ENCODE results near the gene CD300LF. TPM values are rescaled to one million over a fixed set of nuclear protein-coding genes. Genes with fewer than 3 reads are reported as not detected.

The CD300LF gene
- total RNA-seq, 4 donors from 2014 or later: 0.40 to 37.8 (median 3.7) TPM

DNA sequence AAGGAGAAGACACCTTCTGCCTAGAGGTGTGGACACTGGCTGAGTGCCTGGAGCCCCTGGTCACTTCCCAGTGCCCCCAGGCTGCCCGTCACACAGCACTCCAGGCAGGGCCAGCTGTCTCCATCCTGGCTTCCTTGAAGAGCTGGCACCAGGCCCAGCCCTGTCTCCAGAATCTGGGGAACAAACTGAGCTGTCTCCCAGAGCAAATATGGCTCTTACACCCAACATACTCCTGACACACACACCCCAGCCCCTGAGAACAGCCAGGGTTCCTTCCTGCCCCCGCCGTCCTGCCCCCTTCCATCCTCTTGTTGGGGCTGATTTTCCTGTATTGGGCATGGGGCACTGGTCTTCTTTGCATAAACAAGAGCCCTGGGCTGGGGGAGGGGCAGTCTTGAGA lies 44.8 kb upstream of the CD300LF start:
- DNase-seq: peak; percentile 41
- 68 to 100% methylated on average over 1 to 3 of the region's 3 CpGs for WGBS, 2 donors (ENCODE audit: low coverage in 1 of 2)
- H3K9me3 ChIP-seq: no peaks in the 10 kb centered on the region
- H3K36me3 ChIP-seq: no peaks in the 10 kb centered on the region
- TF ChIP-seq, protein P1, sequence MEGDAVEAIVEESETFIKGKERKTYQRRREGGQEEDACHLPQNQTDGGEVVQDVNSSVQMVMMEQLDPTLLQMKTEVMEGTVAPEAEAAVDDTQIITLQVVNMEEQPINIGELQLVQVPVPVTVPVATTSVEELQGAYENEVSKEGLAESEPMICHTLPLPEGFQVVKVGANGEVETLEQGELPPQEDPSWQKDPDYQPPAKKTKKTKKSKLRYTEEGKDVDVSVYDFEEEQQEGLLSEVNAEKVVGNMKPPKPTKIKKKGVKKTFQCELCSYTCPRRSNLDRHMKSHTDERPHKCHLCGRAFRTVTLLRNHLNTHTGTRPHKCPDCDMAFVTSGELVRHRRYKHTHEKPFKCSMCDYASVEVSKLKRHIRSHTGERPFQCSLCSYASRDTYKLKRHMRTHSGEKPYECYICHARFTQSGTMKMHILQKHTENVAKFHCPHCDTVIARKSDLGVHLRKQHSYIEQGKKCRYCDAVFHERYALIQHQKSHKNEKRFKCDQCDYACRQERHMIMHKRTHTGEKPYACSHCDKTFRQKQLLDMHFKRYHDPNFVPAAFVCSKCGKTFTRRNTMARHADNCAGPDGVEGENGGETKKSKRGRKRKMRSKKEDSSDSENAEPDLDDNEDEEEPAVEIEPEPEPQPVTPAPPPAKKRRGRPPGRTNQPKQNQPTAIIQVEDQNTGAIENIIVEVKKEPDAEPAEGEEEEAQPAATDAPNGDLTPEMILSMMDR (IDR thresholded peaks at IDR 0.05): no peak
- no peak for TF ChIP-seq POLR2A (IDR thresholded peaks at IDR 0.05)
- TF ChIP-seq POLR2AphosphoS5 (IDR thresholded peaks at IDR 0.05): no peak
- no peak for TF ChIP-seq EP300 (IDR thresholded peaks at IDR 0.05; ENCODE audit: low read depth)
- no peaks in the 10 kb centered on the region for H3K27me3 ChIP-seq
- peak overlapping the region; percentile 43 to 65 (median 46) for H3K27ac ChIP-seq
- intact Hi-C loops (cut with DNase I; ENCODE audit: low total_unique reads) (loop anchor here (1.0 kb wide), 1 partner anchor 27 kb away; no protein-coding TSS in a partner anchor), in situ Hi-C loops (cut with MboI; ENCODE audit: low pct_ligation_motif_present in 1 of 4, low pct_unique_long_range_greater_than_20kb in 1 of 4, low sequenced_read_pairs in 3 of 4) (no loop called here)
- no peak overlapping the region for H3K4me3 ChIP-seq
- H3K4me1 ChIP-seq: peaks cover 40 to 75% (median 53%) of the 10 kb centered on the region in 4 donors

DNA sequence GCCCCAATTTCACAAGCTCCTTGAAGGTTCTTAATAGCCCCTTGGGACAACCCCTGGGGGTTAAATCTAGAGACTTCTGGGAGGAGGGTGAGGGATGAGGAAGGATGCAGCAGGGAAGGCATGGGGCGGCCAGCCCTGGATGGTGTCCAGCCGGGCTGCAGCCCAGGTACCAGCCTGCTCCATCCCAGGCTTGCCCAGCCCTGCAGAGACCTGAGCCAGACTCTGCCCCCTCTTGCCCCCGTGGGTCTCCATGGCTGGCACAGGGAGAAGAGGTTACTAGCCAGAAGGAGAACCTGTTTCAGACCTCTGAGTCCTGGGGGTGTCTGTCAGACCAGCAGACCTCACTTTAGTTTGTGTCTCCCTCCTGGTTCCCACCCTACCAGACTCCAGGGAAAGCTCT lies 44.2 kb upstream of the CD300LF start:
- intact Hi-C loops (cut with DNase I; ENCODE audit: low total_unique reads) (loop anchor here (1.0 kb wide), 1 partner anchor 27 kb away; no protein-coding TSS in a partner anchor), in situ Hi-C loops (cut with MboI; ENCODE audit: low pct_ligation_motif_present in 1 of 4, low pct_unique_long_range_greater_than_20kb in 1 of 4, low sequenced_read_pairs in 3 of 4) (no loop called here)
- H3K4me3 ChIP-seq: no peak overlapping the region
- WGBS, 2 donors (ENCODE audit: low coverage in 1 of 2): 83% methylated on average over 3 of the region's 3 CpGs; no CpG with 5 or more reads in 1 of the 2 donors
- H3K27me3 ChIP-seq: no peaks in the 10 kb centered on the region
- H3K27ac ChIP-seq: peak overlapping the region in 1 of 4 donors; percentile 43
- H3K36me3 ChIP-seq: no peaks in the 10 kb centered on the region
- peaks cover 40 to 75% (median 53%) of the 10 kb centered on the region in 4 donors for H3K4me1 ChIP-seq
- H3K9me3 ChIP-seq: no peaks in the 10 kb centered on the region
- DNase-seq: no peak
- TF ChIP-seq, protein P1 (IDR thresholded peaks at IDR 0.05): no peak
- TF ChIP-seq POLR2AphosphoS5 (IDR thresholded peaks at IDR 0.05) (no peak), EP300 (IDR thresholded peaks at IDR 0.05; ENCODE audit: low read depth) (no peak), POLR2A (IDR thresholded peaks at IDR 0.05) (no peak)

DNA sequence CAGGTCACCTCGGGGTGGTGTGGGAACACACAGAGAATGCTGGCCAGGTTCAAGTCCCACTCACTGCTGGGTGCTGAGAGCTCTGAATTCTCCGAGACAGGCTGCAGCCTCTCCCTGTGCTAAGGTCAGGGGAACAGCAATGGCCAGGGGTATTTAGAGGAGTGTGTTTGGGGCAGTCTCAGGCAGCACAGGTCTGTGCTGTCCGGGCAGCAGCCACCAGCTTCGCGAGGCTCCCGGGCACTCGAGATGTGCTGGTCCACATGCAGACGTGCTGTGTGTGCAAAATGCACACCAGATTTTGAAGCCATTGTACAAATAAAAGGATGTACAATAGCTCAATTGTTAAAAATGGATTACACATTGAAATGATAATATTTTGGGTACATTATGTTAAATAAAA lies 42.8 kb upstream of the CD300LF start:
- TF ChIP-seq EP300 (IDR thresholded peaks at IDR 0.05; ENCODE audit: low read depth) (no peak), POLR2A (IDR thresholded peaks at IDR 0.05) (no peak), POLR2AphosphoS5 (IDR thresholded peaks at IDR 0.05) (no peak)
- TF ChIP-seq, protein P1 (IDR thresholded peaks at IDR 0.05): no peak
- Histone ChIP-seq H3K4me3 (no peak overlapping the region), H3K27me3 (no peaks in the 10 kb centered on the region), H3K4me1 (peaks cover 38 to 73% (median 57%) of the 10 kb centered on the region in 4 donors), H3K9me3 (no peaks in the 10 kb centered on the region), H3K36me3 (no peaks in the 10 kb centered on the region), H3K27ac (no peak overlapping the region)
- in situ Hi-C loops (cut with MboI; ENCODE audit: low pct_ligation_motif_present in 1 of 4, low pct_unique_long_range_greater_than_20kb in 1 of 4, low sequenced_read_pairs in 3 of 4) (no loop called here), intact Hi-C loops (cut with DNase I; ENCODE audit: low total_unique reads) (no loop called here)
- DNase-seq: no peak
- 89 to 100% methylated on average over 4 to 8 of the region's 8 CpGs for WGBS, 2 donors (ENCODE audit: low coverage in 1 of 2)

DNA sequence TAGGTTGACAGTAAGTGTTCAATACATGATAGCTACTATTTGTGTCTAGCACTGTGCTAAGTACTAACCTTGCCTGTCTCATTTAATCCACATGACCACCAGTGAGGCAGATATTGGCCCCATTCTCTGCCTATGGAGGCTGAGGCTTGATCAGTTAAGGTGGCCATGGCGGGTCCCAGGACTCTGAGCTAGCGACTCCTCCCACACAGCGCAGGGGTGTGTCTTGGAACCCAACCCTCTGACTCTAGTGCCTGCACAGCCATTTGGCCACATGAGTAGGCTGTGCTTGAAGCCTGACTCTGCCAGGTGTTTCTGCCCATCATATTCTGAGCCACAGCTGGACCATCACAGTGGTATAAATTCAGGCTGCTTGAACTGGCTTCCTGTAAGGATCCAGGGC lies 42.1 kb upstream of the CD300LF start:
- in situ Hi-C loops (cut with MboI; ENCODE audit: low pct_ligation_motif_present in 1 of 4, low pct_unique_long_range_greater_than_20kb in 1 of 4, low sequenced_read_pairs in 3 of 4): no loop called here
- Histone ChIP-seq H3K4me1 (peaks cover 35 to 73% (median 56%) of the 10 kb centered on the region in 4 donors), H3K27me3 (no peaks in the 10 kb centered on the region), H3K36me3 (no peaks in the 10 kb centered on the region), H3K9me3 (no peaks in the 10 kb centered on the region), H3K4me3 (no peak overlapping the region), H3K27ac (peak overlapping the region in 1 of 4 donors; percentile 13)
- intact Hi-C loops (cut with DNase I; ENCODE audit: low total_unique reads): no loop called here
- 100% methylated on average over 3 of the region's 3 CpGs; no CpG with 5 or more reads in 1 of the 2 donors for WGBS, 2 donors (ENCODE audit: low coverage in 1 of 2)
- no peak for TF ChIP-seq EP300 (IDR thresholded peaks at IDR 0.05; ENCODE audit: low read depth)
- TF ChIP-seq POLR2AphosphoS5 (IDR thresholded peaks at IDR 0.05): no peak
- TF ChIP-seq, protein P1 (IDR thresholded peaks at IDR 0.05): no peak
- no peak for TF ChIP-seq POLR2A (IDR thresholded peaks at IDR 0.05)
- DNase-seq: no peak
